Body of pancreas (tissue), 4 donors: Measurements from ENCODE around the gene TYW1B. TPM values are rescaled to one million over a fixed set of nuclear protein-coding genes. Genes with fewer than 3 reads are reported as not detected.
"Not testable (repeated sequence)": the region's sequence is repeated elsewhere in the genome, so short reads cannot be mapped to it uniquely, and the experiment has no call there.

ENCODE experiments used
- ATAC-seq: fragments of 150-250 bp; one replicate; pipeline ENCODE4 v1.9.1; 2016
- DNase-seq, 4 donors: peaks; one replicate each; pipeline ENCODE4 v3.0.0-alpha.2; 2019
- H3K27ac ChIP-seq, 4 donors: fragments of 200-600 bp; sonication (generic); 1 replicate in 3 of 4; 2 replicates in 1 of 4; pipeline versions ENCODE4 v1.5.1 to v1.6.1; 2016 to 2019; ENCODE audit warnings: mild to moderate bottlenecking in 1 of 4, mixed read lengths in 1 of 4, moderate library complexity in 1 of 4
- H3K27me3 ChIP-seq, 2 donors: fragments of 200-600 bp; sonication (generic); one replicate each; pipeline ENCODE4 v1.6.0; 2016; ENCODE audit warnings: mild to moderate bottlenecking in 1 of 2
- H3K36me3 ChIP-seq, 2 donors: fragments of 200-600 bp; sonication (generic); replicated peaks in 1 of 2; 2 replicates each; pipeline ENCODE4 v1.5.1; 2016; ENCODE audit warnings: low read depth in 2 of 2; ENCODE audit not compliant: insufficient read depth in 1 of 2
- H3K4me1 ChIP-seq: fragments of 200-600 bp; sonication (generic); one replicate; pipeline ENCODE4 v1.6.0; 2016
- H3K4me3 ChIP-seq, 2 donors: fragments of 200-600 bp; sonication (generic); 1 replicate in 1 of 2; 2 replicates in 1 of 2; pipeline ENCODE4 v1.5.1; 2016 to 2019
- H3K9me3 ChIP-seq, 3 donors: fragments of 200-600 bp; sonication (generic); 1 replicate in 2 of 3; 2 replicates in 1 of 3; pipeline ENCODE4 v1.5.1; 2016
- CTCF ChIP-seq, 7 experiments: fragments of 450-650 bp in 4 of 7; fragments of 200-600 bp in 3 of 7; sonication (generic) in 3 of 7; IDR thresholded peaks; one replicate each; pipeline ENCODE4 v1.5.1; 2016 to 2019; ENCODE audit warnings: antibody characterized with exemption in 7 of 7
- POLR2A ChIP-seq, 3 donors: fragments of 450-650 bp; IDR thresholded peaks; one replicate each; pipeline ENCODE4 v1.6.1; 2016; ENCODE audit warnings: antibody characterized with exemption in 3 of 3, mild to moderate bottlenecking in 2 of 3
- WGBS, 2 donors: methylation state at CpG; one replicate each; pipeline ENCODE4 v1.1.5; 2017; 5-methylcytosine and 5-hydroxymethylcytosine counted together
- intact Hi-C: fragments of 100-400 bp; cut with DNase I; formaldehyde crosslinking; loops from one replicate; pipeline ENCODE4 v1.15.1; 2023
- total RNA-seq, 2 donors: library from RNA; depleted of rRNA; stranded (reverse); fragments of >200 nt; gene quantifications; one replicate each; pipeline ENCODE4 v1.1.0, GENCODE V29; 2016

TYW1B gene
- total RNA-seq, 2 donors from 2014 or later = 5.7 to 7.9 TPM

DNA sequence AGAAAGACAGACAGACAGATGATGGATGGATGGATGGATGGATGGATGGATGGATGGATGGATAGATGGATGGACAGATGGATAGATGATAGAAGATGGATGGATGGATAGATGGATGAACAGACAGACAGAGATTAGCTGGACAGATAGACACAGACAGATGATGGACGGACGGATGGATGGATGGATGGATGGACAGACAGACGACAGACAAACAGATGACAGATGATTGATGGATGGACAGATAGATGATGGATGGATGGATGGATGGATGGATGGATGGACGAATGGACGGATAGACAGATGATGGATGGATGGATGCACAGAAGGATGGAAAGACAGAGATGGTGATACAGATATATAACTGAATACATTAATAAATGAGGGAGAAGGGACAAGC lies 224.9 kb downstream of the TYW1B start:
- Histone ChIP-seq H3K4me1 (no peaks in the 10 kb centered on the region), H3K4me3 (no peak overlapping the region), H3K36me3 (no peaks in the 10 kb centered on the region), H3K27me3 (no peaks in the 10 kb centered on the region), H3K9me3 (no peaks in the 10 kb centered on the region), H3K27ac (no peak overlapping the region)
- DNase-seq (no peak), ATAC-seq (no peak)
- TF ChIP-seq POLR2A (IDR thresholded peaks at IDR 0.05) (no peak), CTCF (IDR thresholded peaks at IDR 0.05) (no peak)
- 92 to 93% methylated on average over 5 of the region's 5 CpGs for WGBS, 2 donors
- intact Hi-C loops = no loop called here

DNA sequence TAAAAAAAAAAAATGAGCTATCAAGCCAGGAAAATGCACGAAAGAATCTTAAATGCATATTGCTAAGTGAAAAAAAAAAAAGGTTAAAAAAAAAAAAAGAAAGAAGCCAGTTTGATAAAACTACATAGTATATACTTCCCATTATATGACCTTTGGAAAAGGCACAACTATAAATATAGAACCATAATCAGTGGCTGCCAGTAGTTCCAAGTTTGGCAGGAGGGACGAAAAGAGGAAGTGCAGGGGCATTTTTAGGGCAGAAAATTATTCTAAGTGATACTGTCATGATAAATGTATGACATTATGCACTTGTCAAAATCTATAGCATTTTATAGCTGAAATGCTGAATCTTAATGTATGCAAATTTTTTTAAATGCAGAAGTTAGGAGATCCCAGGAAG lies 226.3 kb downstream of the TYW1B start:
- H3K4me1 ChIP-seq, H3K9me3 ChIP-seq, H3K27me3 ChIP-seq, ATAC-seq, DNase-seq, H3K4me3 ChIP-seq, H3K36me3 ChIP-seq, intact Hi-C loops, H3K27ac ChIP-seq: not testable (repeated sequence)
- whole genome bisulfite sequencing, 2 donors = 69 to 78% methylated on average over 2 of the region's 2 CpGs

DNA sequence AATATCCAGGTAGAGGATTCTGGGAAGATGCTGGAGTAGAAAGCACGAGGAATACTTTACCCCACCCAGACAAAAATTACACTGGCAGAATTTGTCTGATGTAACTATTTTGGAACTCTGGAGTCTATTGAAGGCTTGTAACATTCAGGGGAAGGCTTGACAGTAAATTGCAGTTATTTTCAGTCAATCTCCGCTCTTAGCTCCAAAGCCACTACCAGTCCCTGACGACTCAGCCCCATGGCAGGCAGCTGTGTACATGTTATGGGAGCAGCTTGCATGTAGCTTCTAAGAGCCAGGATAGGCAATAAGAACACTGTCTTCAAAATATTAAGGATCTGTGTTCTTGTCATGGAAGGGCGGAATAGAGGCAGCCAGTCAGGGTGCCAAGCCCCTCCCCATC lies 238.0 kb downstream of the TYW1B start:
- H3K4me3 ChIP-seq, ATAC-seq, H3K27ac ChIP-seq, DNase-seq, intact Hi-C loops, H3K27me3 ChIP-seq, H3K9me3 ChIP-seq, H3K4me1 ChIP-seq, H3K36me3 ChIP-seq: not testable (repeated sequence)
- WGBS, 2 donors = 91 to 99% methylated on average over 4 of the region's 4 CpGs

GRCh38 chr7:72587267-72587666 lies 240.7 kb downstream of the TYW1B start:
- 92 to 97% methylated on average over 3 of the region's 3 CpGs for WGBS, 2 donors
- H3K27ac ChIP-seq, H3K4me1 ChIP-seq, H3K4me3 ChIP-seq, ATAC-seq, H3K27me3 ChIP-seq, intact Hi-C loops, H3K9me3 ChIP-seq, H3K36me3 ChIP-seq, DNase-seq: not testable (repeated sequence)

- H3K4me1 ChIP-seq, H3K36me3 ChIP-seq, intact Hi-C loops, H3K9me3 ChIP-seq, H3K27ac ChIP-seq, DNase-seq, H3K4me3 ChIP-seq, ATAC-seq, H3K27me3 ChIP-seq: not testable (repeated sequence)
- 96 to 97% methylated on average over 8 of the region's 8 CpGs for WGBS, 2 donors
Measured at GRCh38 chr7:72584576-72584975, 243.4 kb downstream of the TYW1B start.

DNA sequence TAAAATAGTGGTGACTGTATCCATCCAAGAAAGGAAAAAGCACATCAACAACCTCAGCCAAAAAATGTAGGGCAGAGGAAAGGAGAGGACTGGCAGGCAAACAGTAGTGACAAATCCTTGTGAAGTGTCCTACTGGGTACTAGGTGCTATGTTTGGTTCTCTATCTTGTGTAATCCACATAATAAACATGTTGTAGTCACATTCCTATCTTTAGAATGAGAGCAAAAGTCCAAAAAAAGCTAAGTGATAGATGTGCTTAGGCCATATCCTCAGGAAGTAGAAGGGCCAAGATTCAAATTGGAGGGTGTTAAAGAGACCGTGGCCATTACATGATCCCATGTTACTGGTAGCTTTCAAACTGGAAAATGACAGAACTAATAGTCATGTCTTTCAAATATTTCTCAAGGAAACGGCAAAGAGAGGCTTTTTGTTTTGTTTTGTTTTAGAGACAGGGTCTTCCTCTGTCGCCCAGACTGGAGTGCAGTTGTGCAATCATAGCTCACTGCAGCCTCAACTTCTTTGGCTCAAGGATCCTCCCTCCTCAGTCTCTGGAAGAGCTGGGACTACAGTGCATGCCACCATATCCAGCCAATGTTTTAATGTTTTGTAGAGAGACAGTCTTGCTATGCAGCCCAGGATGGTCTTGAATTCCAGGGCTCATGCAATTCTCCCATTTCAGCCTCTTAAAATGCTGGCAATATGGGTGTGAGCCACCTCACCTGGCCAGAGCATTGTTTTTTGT lies 244.2 kb downstream of the TYW1B start:
- 81 to 85% methylated on average over 3 of the region's 3 CpGs for WGBS, 2 donors
- intact Hi-C loops, H3K4me1 ChIP-seq, H3K4me3 ChIP-seq, H3K27ac ChIP-seq, DNase-seq, H3K27me3 ChIP-seq, H3K9me3 ChIP-seq, ATAC-seq, H3K36me3 ChIP-seq: not testable (repeated sequence)

GRCh38 chr7:72580142-72580770 lies 247.7 kb downstream of the TYW1B start:
- H3K4me3 ChIP-seq, H3K27me3 ChIP-seq, DNase-seq, H3K4me1 ChIP-seq, intact Hi-C loops, H3K27ac ChIP-seq, H3K9me3 ChIP-seq, ATAC-seq, H3K36me3 ChIP-seq: not testable (repeated sequence)
- WGBS, 2 donors = 83 to 90% methylated on average over 9 of the region's 9 CpGs

DNA sequence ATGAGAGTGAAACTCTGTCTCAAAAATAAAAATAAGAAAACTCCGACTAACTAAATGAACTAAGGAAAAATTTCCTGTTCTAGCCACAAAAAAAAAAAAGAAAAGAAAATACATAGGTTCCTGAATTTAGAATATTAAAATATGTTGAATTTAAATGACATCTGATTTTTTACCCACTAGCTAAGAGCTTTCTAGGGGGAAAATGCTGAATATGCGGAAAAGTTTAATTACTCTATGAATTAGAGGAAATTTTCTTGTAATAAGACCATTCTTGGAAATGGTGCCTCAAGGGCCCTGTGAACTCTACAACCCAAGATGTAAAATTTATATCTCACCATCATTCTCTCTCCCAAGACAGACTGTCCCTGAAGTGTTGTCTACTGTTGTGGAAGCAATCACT lies 250.9 kb downstream of the TYW1B start:
- 89 to 95% methylated on average over 2 of the region's 2 CpGs for WGBS, 2 donors
- H3K36me3 ChIP-seq = no peaks in the 10 kb centered on the region
- no peaks in the 10 kb centered on the region for H3K27me3 ChIP-seq
- TF ChIP-seq POLR2A (IDR thresholded peaks at IDR 0.05) (no peak), CTCF (IDR thresholded peaks at IDR 0.05) (no peak)
- H3K4me1 ChIP-seq = no peaks in the 10 kb centered on the region
- DNase-seq = no peak
- intact Hi-C loops = no loop called here
- no peak overlapping the region for H3K4me3 ChIP-seq
- no peak for ATAC-seq
- H3K27ac ChIP-seq = no peak overlapping the region
- H3K9me3 ChIP-seq = no peaks in the 10 kb centered on the region

DNA sequence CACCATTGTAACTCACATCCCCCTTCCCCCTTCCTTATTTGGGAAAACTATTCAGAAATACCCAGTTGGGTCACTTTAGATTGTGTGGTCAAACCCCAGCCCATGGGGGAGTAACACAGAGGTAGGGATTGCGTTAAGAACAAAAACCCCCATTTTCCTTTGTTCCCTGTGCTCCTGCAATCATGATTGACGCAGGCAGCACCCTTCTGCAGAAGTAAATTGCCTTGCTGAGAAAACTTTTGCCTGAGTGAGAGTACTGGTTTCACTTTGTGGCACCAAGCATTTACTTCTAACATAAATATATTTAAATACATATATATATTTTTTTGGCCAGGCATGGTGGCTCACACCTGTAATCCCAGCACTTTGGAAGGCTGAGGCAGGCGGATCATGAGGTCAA lies 266.0 kb downstream of the TYW1B start:
- intact Hi-C loops, H3K9me3 ChIP-seq, H3K27me3 ChIP-seq, H3K4me1 ChIP-seq, H3K36me3 ChIP-seq, H3K4me3 ChIP-seq, H3K27ac ChIP-seq, DNase-seq, ATAC-seq: not testable (repeated sequence)
- 81 to 90% methylated on average over 3 of the region's 3 CpGs for WGBS, 2 donors

GRCh38 chr7:72559546-72559945 lies 268.5 kb downstream of the TYW1B start:
- ATAC-seq, H3K4me1 ChIP-seq, H3K9me3 ChIP-seq, intact Hi-C loops, H3K4me3 ChIP-seq, H3K27me3 ChIP-seq, DNase-seq, H3K27ac ChIP-seq, H3K36me3 ChIP-seq: not testable (repeated sequence)
- WGBS, 2 donors = 53 to 87% methylated on average over 3 of the region's 4 CpGs
